ENCODE results near the gene TRIM52. TPM values are rescaled to one million over a fixed set of nuclear protein-coding genes. Genes with fewer than 3 reads are reported as not detected.
A peak's percentile ranks its signal among the peaks of the same experiment; 100 is the strongest.
"Not testable (repeated sequence)": the region's sequence is repeated elsewhere in the genome, so short reads cannot be mapped to it uniquely, and the experiment has no call there.

Gene TRIM52
- total RNA-seq, 2 donors from 2014 or later = 13.1 to 15.9 TPM

- no peaks in the 10 kb centered on the region for H3K27me3 ChIP-seq (replicated peaks; ENCODE audit: insufficient read depth)
- peaks cover 5 to 9% of the 10 kb centered on the region in 2 donors for H3K4me1 ChIP-seq (ENCODE audit: control insufficient read depth in 1 of 2, low read depth in 2 of 2)
- no peak overlapping the region for H3K27ac ChIP-seq
- TF ChIP-seq, protein P1, sequence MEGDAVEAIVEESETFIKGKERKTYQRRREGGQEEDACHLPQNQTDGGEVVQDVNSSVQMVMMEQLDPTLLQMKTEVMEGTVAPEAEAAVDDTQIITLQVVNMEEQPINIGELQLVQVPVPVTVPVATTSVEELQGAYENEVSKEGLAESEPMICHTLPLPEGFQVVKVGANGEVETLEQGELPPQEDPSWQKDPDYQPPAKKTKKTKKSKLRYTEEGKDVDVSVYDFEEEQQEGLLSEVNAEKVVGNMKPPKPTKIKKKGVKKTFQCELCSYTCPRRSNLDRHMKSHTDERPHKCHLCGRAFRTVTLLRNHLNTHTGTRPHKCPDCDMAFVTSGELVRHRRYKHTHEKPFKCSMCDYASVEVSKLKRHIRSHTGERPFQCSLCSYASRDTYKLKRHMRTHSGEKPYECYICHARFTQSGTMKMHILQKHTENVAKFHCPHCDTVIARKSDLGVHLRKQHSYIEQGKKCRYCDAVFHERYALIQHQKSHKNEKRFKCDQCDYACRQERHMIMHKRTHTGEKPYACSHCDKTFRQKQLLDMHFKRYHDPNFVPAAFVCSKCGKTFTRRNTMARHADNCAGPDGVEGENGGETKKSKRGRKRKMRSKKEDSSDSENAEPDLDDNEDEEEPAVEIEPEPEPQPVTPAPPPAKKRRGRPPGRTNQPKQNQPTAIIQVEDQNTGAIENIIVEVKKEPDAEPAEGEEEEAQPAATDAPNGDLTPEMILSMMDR (IDR thresholded peaks at IDR 0.05) = no peak
- H3K36me3 ChIP-seq = no peaks in the 10 kb centered on the region
- H3K9me3 ChIP-seq = no peaks in the 10 kb centered on the region
- no peak for ATAC-seq (ENCODE audit: insufficient number of reproducible peaks, low FRiP score, low read depth)
- H3K4me3 ChIP-seq = no peak overlapping the region
- DNase-seq (ENCODE audit: low spot score) = no peak
Measured at GRCh38 chr5:181212934-181213333, 48.0 kb downstream of the TRIM52 start.

DNA sequence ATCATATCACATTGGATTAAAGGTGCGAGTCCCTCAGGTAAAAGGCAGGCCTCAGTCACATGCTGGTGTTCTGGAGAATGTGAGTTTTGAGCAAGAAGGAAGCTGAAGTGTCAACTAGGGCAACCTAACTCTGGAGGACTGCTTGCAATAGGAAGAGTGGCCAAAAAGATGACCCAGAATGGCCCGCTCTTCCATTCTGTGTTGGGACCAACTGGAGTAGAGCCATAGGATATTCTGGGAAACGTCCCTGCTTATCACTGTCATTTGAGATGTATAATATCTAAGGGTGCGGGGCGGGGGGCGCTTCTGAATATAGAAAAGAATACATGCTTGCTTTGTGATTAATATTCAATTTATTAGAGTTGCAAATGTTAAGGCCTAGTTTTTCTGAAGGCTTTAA, 48.9 kb downstream of the TRIM52 start:
- H3K4me1 ChIP-seq (ENCODE audit: control insufficient read depth in 1 of 2, low read depth in 2 of 2) = peaks cover 5 to 9% of the 10 kb centered on the region in 2 donors
- H3K36me3 ChIP-seq = no peaks in the 10 kb centered on the region
- no peak overlapping the region for H3K4me3 ChIP-seq
- no peaks in the 10 kb centered on the region for H3K9me3 ChIP-seq
- no peak overlapping the region for H3K27ac ChIP-seq
- TF ChIP-seq, protein P1 (IDR thresholded peaks at IDR 0.05) = no peak
- ATAC-seq (ENCODE audit: insufficient number of reproducible peaks, low FRiP score, low read depth) (no peak), DNase-seq (ENCODE audit: low spot score) (no peak)
- no peaks in the 10 kb centered on the region for H3K27me3 ChIP-seq (replicated peaks; ENCODE audit: insufficient read depth)

DNA sequence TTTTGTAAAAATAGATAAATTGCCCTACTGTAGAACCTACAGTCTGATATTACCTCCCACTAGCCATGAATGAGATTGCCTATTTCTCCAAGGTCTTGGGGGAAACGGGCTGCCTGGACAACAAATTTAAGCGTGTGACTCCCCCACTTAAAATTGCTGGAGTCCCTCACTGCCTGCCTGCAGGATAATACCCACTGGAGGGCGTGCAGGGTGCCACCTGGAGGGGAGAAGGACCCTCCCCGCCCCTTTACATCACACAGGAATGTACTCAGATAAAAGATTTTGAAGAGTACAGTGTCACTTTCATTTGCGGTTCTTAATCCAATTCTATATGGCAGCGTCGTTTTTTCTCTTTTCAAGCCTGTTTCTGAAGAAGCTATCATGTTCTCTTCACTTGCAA, 49.7 kb downstream of the TRIM52 start:
- TF ChIP-seq, protein P1 (IDR thresholded peaks at IDR 0.05) = no peak
- no peaks in the 10 kb centered on the region for H3K9me3 ChIP-seq
- no peak overlapping the region for H3K4me3 ChIP-seq
- peaks cover 6 to 7% of the 10 kb centered on the region in 2 donors for H3K4me1 ChIP-seq (ENCODE audit: control insufficient read depth in 1 of 2, low read depth in 2 of 2)
- no peaks in the 10 kb centered on the region for H3K27me3 ChIP-seq (replicated peaks; ENCODE audit: insufficient read depth)
- no peak for ATAC-seq (ENCODE audit: insufficient number of reproducible peaks, low FRiP score, low read depth)
- no peak overlapping the region for H3K27ac ChIP-seq
- H3K36me3 ChIP-seq = no peaks in the 10 kb centered on the region
- no peak for DNase-seq (ENCODE audit: low spot score)

GRCh38 chr5:181210698-181211097, 50.2 kb downstream of the TRIM52 start:
- not testable (repeated sequence) for H3K27ac ChIP-seq; H3K4me3 ChIP-seq; DNase-seq (ENCODE audit: low spot score); H3K27me3 ChIP-seq (replicated peaks; ENCODE audit: insufficient read depth); H3K36me3 ChIP-seq; H3K9me3 ChIP-seq; ATAC-seq (ENCODE audit: insufficient number of reproducible peaks, low FRiP score, low read depth)
- peaks cover 8 to 11% of the 10 kb centered on the region in 2 donors for H3K4me1 ChIP-seq (ENCODE audit: control insufficient read depth in 1 of 2, low read depth in 2 of 2)

DNA sequence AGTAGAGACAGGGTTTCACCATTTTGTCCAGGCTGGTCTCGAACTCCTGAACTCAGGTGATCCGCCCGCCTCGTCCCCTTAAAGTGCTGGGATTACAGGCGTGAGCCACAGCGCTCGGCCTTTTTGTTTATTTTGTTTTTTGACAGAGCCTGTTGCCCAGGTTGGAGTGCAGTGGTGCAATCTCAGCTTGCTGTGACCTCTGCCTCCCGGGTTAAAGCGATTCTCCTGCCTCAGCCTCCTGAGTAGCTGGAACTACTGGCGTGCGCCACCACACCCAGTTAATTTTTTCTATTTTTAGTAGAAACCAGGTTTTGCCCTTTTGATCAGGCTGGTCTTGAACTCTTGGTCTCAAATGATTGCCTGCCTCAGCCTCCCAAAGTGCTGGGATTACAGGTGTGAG, 50.8 kb downstream of the TRIM52 start:
- not testable (repeated sequence) for DNase-seq (ENCODE audit: low spot score); H3K27me3 ChIP-seq (replicated peaks; ENCODE audit: insufficient read depth); H3K4me3 ChIP-seq; ATAC-seq (ENCODE audit: insufficient number of reproducible peaks, low FRiP score, low read depth); H3K27ac ChIP-seq; H3K9me3 ChIP-seq; H3K36me3 ChIP-seq
- peaks cover 13 to 14% of the 10 kb centered on the region in 2 donors for H3K4me1 ChIP-seq (ENCODE audit: control insufficient read depth in 1 of 2, low read depth in 2 of 2)

DNA sequence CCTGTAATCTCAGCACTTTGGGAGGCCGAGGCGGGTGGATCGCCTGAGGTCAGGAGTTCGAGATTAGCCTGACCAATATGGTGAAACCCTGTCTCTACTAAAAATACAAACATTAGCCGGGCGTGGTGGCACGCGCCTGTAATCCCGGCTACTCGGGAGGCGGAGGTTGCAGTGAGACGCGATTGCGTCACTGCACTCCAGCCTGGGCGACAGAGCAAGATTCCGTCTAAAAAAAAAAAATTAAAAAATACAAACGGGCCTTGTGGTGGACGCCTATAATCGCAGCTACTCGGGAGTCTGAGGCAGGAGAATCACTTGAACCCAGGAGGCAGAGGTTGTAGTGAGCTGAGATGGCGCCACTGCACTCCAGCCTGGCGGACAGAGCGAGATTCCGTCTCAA, 51.9 kb downstream of the TRIM52 start:
- H3K27ac ChIP-seq; H3K9me3 ChIP-seq; ATAC-seq (ENCODE audit: insufficient number of reproducible peaks, low FRiP score, low read depth); H3K4me3 ChIP-seq; H3K36me3 ChIP-seq; DNase-seq (ENCODE audit: low spot score); H3K27me3 ChIP-seq (replicated peaks; ENCODE audit: insufficient read depth): not testable (repeated sequence)
- H3K4me1 ChIP-seq (ENCODE audit: control insufficient read depth in 1 of 2, low read depth in 2 of 2) = peaks cover 14 to 23% of the 10 kb centered on the region in 2 donors

- Histone ChIP-seq H3K27me3 (replicated peaks; ENCODE audit: insufficient read depth) (no peaks in the 10 kb centered on the region), H3K27ac (peak overlapping the region in 1 of 2 donors; percentile 89), H3K4me3 (peak overlapping the region; percentile 89), H3K9me3 (no peaks in the 10 kb centered on the region), H3K4me1 (ENCODE audit: control insufficient read depth in 1 of 2, low read depth in 2 of 2) (peaks cover 18 to 27% of the 10 kb centered on the region in 2 donors), H3K36me3 (no peaks in the 10 kb centered on the region)
- ATAC-seq (ENCODE audit: insufficient number of reproducible peaks, low FRiP score, low read depth) (no peak), DNase-seq (ENCODE audit: low spot score) (no peak)
- TF ChIP-seq, protein P1 (IDR thresholded peaks at IDR 0.05) = no peak
Measured at GRCh38 chr5:181207960-181208253, 53.0 kb downstream of the TRIM52 start.
